NOMO-1 (cell line): ENCODE measurements around the gene NPTN.
A peak's percentile ranks its signal among the peaks of the same experiment; 100 is the strongest.

Experiments
- DNase-seq, 2 experiments: peaks; one replicate each; lab custom pipeline; 2025; ENCODE audit not compliant: unreplicated experiment in 2 of 2; lab: John Stamatoyannopoulos, UW

NPTN gene

DNA sequence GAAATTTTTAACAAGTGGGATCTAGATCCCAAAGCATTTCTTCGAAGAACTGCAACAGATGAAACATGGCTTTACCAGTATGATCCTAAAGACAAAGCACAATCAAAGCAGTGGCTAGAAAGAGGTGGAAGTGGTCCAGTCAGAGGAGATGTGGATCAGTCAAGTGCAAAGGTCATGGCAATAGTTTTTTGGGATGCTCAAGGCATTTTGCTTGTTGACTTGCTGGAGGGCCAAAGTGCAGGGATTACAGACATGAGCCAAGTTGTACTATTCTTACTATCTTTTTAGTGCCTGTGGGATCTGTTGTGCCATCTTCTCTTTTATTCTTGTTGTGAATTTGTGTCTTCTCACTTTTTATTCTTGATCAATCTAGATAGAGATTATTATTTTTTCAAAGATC, 108.3 kb downstream of the NPTN start:
- DNase-seq: no peak

DNA sequence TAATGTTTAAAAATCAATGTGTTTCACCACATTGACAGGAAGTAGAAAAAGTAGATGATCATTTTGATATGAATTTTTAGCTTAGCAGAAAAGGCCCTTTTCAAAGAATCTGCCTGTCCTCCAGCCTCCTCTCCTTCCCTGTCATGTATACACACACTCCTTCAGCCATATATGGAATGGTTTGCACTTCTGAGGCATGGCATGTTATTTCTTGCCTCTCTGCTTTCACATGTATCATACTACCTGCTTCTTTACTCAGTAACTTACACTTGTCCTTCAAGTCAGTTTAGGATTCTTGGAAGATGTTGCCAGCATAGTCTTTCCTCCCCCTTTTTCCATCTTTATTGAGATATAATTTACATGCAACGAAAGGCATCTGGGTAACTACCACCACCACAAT, 111.2 kb downstream of the NPTN start:
- no peak for DNase-seq

DNA sequence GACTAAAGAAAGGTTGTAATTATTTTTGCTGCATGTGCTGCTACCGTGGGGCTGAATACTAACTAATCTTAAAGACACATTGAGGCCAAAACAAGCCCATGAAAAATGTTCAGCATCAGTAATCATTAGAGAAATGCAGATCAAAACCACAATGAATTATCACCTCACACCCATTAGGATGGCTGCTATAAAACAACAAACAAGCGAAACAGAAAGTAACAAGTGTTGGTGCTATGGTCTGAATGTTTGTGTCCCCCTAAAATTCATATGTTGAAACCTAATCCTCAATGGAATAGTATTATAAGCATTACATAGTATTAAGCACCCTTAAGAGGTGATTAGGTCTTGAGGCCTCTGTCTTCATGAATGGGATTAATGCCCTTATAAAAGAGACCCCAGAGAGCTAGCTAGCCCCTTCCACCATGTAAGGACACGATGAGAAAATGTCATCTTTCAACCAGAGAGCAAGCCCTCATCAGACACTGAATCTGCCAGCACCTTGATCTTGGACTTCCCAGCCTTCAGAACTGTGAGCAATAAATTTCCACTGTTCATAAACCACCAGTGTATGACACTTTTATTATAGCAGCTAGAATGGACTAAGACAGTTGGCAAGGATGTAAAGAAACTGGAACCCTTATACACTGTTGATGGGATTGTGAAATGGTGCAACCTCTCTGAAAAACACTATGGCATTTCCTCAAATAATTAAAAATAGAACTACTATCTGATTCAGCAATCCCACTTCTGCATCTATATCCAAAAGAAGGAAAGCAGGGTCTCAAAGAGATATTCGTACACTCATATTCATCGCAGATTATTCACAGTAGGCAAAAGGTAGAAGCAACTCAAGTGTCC, 114.1 kb downstream of the NPTN start:
- peak in 1 of 2 experiments; percentile 25 for DNase-seq

DNA sequence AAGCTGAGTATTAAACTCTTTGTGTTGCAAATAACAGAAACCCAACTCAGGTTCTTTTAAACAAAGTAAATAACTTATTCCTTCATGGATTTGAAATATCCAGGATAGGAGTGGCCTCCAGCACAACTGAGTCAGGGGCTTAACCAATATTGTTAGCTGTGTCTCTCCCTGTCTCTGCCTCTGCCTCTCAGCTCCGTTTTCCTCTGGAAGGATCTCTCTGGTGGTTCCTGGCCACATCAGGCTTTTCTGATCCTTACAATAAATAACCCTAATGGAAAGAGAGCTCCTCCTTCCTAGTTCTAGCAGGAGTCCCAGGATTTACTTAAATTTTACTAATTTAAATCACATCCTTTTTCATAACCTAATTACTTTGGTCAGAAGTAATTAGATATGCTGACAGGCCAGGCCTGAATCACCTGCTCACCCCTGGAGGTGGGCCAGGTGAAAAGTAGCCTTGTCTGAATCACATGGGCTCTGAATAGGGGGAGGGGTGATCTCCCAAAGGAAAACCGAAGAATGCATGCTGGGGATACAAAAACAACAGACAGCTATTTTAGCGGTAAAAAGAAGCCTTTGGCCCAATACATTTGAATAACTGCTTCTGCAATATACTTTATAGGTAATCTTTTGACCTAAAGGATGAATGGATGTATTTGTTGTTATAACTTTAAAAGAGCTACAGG, 114.9 kb downstream of the NPTN start:
- DNase-seq: no peak

DNA sequence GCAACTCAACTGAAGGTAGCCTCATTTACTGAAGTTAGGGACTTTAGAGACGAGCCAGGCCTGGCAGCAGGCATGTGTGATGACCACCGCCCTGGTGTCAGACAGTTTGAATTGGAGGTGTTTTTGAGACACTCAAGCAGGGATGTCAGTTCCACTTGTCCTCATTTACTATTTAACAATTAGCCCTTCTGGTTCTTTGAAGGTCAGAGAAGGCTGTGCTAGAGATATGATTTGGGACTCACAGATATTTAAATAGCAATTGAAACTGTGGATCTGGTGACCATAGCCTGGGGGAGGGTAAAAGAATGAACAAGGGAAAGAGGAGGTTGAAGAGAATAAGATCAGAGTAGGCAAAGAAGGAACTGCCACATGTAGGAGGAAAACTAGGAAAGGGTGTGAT, 115.6 kb downstream of the NPTN start:
- DNase-seq: no peak

DNA sequence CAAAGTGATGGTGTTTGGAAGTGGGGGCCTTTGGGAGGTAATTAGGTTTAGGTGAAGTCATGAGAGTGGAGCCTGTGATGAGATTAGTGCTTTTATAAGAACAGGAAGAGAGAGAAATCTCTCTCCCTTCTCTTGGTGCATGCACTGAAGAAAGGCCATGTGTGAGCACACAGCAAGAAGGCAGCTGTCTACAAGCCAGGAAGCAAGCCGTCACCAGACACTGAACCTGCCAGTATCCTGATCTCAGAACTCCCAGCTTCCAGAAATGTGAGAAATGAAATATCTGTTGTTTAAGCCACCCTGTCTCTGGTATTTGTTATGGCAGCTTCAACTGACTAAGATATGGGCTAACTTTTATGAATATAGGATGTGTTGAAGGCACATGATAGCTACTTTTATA, 117.7 kb downstream of the NPTN start:
- DNase-seq: no peak
